ENCODE data around the gene HDGF. TPM values are rescaled to one million over a fixed set of nuclear protein-coding genes. Genes with fewer than 3 reads are reported as not detected.

Gene HDGF
- total and polyA plus RNA-seq, 9 of the 15 experiments (the other 6 are each of a cell fraction or from before 2014, with no cell fraction given), result 38.8 to 601 (median 400) TPM

GRCh38 chr1:156767101-156767878, 15.8 kb upstream of the HDGF start, which contains the start of gene PRCC (continued):
- TF ChIP-seq ARID3B (CRISPR knock-in tag; IDR thresholded peaks at IDR 0.05; ENCODE audit: borderline replicate concordance), result no peak
- no peak for TF ChIP-seq E2F3 (CRISPR knock-in tag; IDR thresholded peaks at IDR 0.05)
- TF ChIP-seq NELFE (IDR thresholded peaks at IDR 0.05; ENCODE audit: insufficient read depth, insufficient read length), result no peak
- 0 out of 2 replicates have a peak, but pooled peaks have one; percentile 73 for TF ChIP-seq SREBF2 (CRISPR knock-in tag; IDR thresholded peaks at IDR 0.05)
- TF ChIP-seq CHAMP1 (IDR thresholded peaks at IDR 0.05), result no peak
- TF ChIP-seq TCFL5 (CRISPR knock-in tag; conservative IDR thresholded peaks at IDR 0.05), result no peak; the same call in 1 of the 2 replicates
- TF ChIP-seq AFF4 (CRISPR knock-in tag; IDR thresholded peaks at IDR 0.05), result peak; percentile 55; the same call in 1 of the 2 replicates
- no peak for TF ChIP-seq ZC3H4 (CRISPR knock-in tag; IDR thresholded peaks at IDR 0.05; ENCODE audit: borderline replicate concordance)
- TF ChIP-seq SP2 (IDR thresholded peaks at IDR 0.05; ENCODE audit: extremely low read depth, low read depth, low read length, poor library complexity, severe bottlenecking), result no peak
- TF ChIP-seq ZNF584 (CRISPR knock-in tag; IDR thresholded peaks at IDR 0.05; ENCODE audit: low read depth), result peak; percentile 98
- no peak for TF ChIP-seq ZNF398 (CRISPR knock-in tag; IDR thresholded peaks at IDR 0.05)
- TF ChIP-seq ZKSCAN1 (IDR thresholded peaks at IDR 0.05; ENCODE audit: low read depth, low read length), result peak; percentile 45; the same call in 1 of the 2 replicates
- no peak for TF ChIP-seq KLF10 (CRISPR knock-in tag; IDR thresholded peaks at IDR 0.05)
- no peak for TF ChIP-seq RBM34 (IDR thresholded peaks at IDR 0.05; ENCODE audit: borderline replicate concordance, insufficient read depth, low read length)
- TF ChIP-seq SRSF7 (optimal IDR thresholded peaks at IDR 0.05; ENCODE audit: low read depth, low read length), result no peak
- no peak for TF ChIP-seq ZKSCAN3 (CRISPR knock-in tag; IDR thresholded peaks at IDR 0.05)

Data from K562 (cell line).